Loucy (cell line): ENCODE data around the gene ARHGEF33.

Source experiments
- CTCF ChIP-seq: fragments of 200-600 bp; sonication (generic); conservative IDR thresholded peaks from 2 replicates; pipeline ENCODE4 v1.5.1; 2014; ENCODE audit warnings: mild to moderate bottlenecking, antibody characterized with exemption, low read length
- EZH2phosphoT487 ChIP-seq: fragments of 200-600 bp; IDR thresholded peaks from 2 replicates; pipeline ENCODE4 v1.6.1; 2018; ENCODE audit warnings: antibody characterized with exemption, mild to moderate bottlenecking, moderate library complexity, borderline replicate concordance

- no peak for TF ChIP-seq CTCF
- TF ChIP-seq EZH2phosphoT487: no peak
These were observed 110.9 kb downstream of the ARHGEF33 start for GRCh38 chr2:39000552-39000951.
